Esophagus muscularis mucosa (tissue), 4 donors: Measurements from ENCODE around the gene GRID1.

Experiments used
- CTCF ChIP-seq, 3 experiments: fragments of 200-600 bp in 2 of 3; fragments of 450-650 bp in 1 of 3; sonication (generic) in 2 of 3; IDR thresholded peaks; one replicate each; pipeline ENCODE4 v1.5.1; 2017 to 2019; ENCODE audit warnings: antibody characterized with exemption in 3 of 3, mild to moderate bottlenecking in 2 of 3, moderate library complexity in 1 of 3
- EP300 ChIP-seq: sonication (generic); formaldehyde crosslinking; IDR thresholded peaks from one replicate; pipeline ENCODE4 v1.6.1; 2017; ENCODE audit warnings: antibody characterized with exemption
- POLR2A ChIP-seq: fragments of 450-650 bp; IDR thresholded peaks from one replicate; pipeline ENCODE4 v1.6.1; 2017; ENCODE audit warnings: antibody characterized with exemption, moderate library complexity, mild to moderate bottlenecking, low read depth

- TF ChIP-seq CTCF (IDR thresholded peaks at IDR 0.05) (no peak), EP300 (no peak), POLR2A (no peak)
These were observed 762.4 kb downstream of the GRID1 start for GRCh38 chr10:85604136-85604725.
